Upper lobe of right lung (tissue), 1 donor: ENCODE measurements around the gene MCC. TPM values are rescaled to one million over a fixed set of nuclear protein-coding genes. Genes with fewer than 3 reads are reported as not detected.

ENCODE experiments used
- ATAC-seq: fragments of 200-7000 bp; cut with Tn5 transposase; one replicate; pipeline ENCODE4 v1.9.1; 2020; ENCODE audit warnings: mild to moderate bottlenecking, moderate library complexity
- DNase-seq: peaks from one replicate; pipeline ENCODE4 v3.0.0-alpha.2; 2020
- H3K27ac ChIP-seq: fragments of 200-600 bp; one replicate; pipeline ENCODE4 v1.8.0; 2022
- H3K27me3 ChIP-seq: fragments of 200-600 bp; one replicate; pipeline ENCODE4 v1.8.0; 2022; ENCODE audit warnings: mild to moderate bottlenecking
- H3K36me3 ChIP-seq: fragments of 200-600 bp; one replicate; pipeline ENCODE4 v1.8.0; 2022
- H3K4me1 ChIP-seq: fragments of 200-600 bp; one replicate; pipeline ENCODE4 v1.8.0; 2022
- H3K4me3 ChIP-seq: fragments of 200-600 bp; one replicate; pipeline ENCODE4 v1.8.0; 2022; ENCODE audit warnings: mild to moderate bottlenecking
- H3K9me3 ChIP-seq: fragments of 200-600 bp; one replicate; pipeline ENCODE4 v1.8.0; 2022
- CTCF ChIP-seq: fragments of 200-600 bp; IDR thresholded peaks from one replicate; pipeline ENCODE4 v1.8.0; 2022; ENCODE audit warnings: antibody characterized with exemption
- intact Hi-C: fragments of 100-400 bp; cut with DNase I; formaldehyde crosslinking; loops from one replicate; pipeline ENCODE4 v1.11.0; 2022
- total RNA-seq: library from RNA; stranded (reverse); fragmentation: NEBNext Ultra II Directional; extraction: Animal tissue kit (Norgen Biotek cat#: 25700); gene quantifications from one replicate; pipeline ENCODE4 v1.2.1, GENCODE V29; 2021
- donor health status: DM: no; HTN: yes; CAD: no; lungs with severe emphysema.

Gene MCC
- total RNA-seq, 1 donor from 2014 or later, result 18.6 TPM

GRCh38 chr5:113090336-113091106 is 397.7 kb downstream of the MCC start:
- no peak overlapping the region for H3K27ac ChIP-seq

GRCh38 chr5:113089653-113090335 is 398.5 kb downstream of the MCC start:
- Histone ChIP-seq H3K27me3 (no peaks in the 10 kb centered on the region), H3K36me3 (no peaks in the 10 kb centered on the region), H3K4me3 (no peak overlapping the region), H3K9me3 (no peaks in the 10 kb centered on the region), H3K27ac (no peak overlapping the region), H3K4me1 (no peaks in the 10 kb centered on the region)
- intact Hi-C loops, result no loop called here
- DNase-seq (no peak), ATAC-seq (no peak)
- TF ChIP-seq CTCF, result no peak

More at GRCh38 chr5:113090336-113091106, 397.7 kb downstream of the MCC start:
- Histone ChIP-seq H3K36me3 (no peaks in the 10 kb centered on the region), H3K4me3 (no peak overlapping the region), H3K27me3 (no peaks in the 10 kb centered on the region), H3K4me1 (no peaks in the 10 kb centered on the region), H3K9me3 (no peaks in the 10 kb centered on the region)
- no peak for DNase-seq
- no peak for TF ChIP-seq CTCF
- intact Hi-C loops, result no loop called here
- ATAC-seq, result no peak

GRCh38 chr5:113087976-113088514 is 400.2 kb downstream of the MCC start:
- Histone ChIP-seq H3K9me3 (no peaks in the 10 kb centered on the region), H3K36me3 (no peaks in the 10 kb centered on the region), H3K27me3 (no peaks in the 10 kb centered on the region), H3K27ac (no peak overlapping the region), H3K4me1 (no peaks in the 10 kb centered on the region), H3K4me3 (no peak overlapping the region)
- DNase-seq, result no peak
- intact Hi-C loops, result no loop called here
- ATAC-seq, result no peak
- no peak for TF ChIP-seq CTCF

GRCh38 chr5:113085880-113086409 is 402.3 kb downstream of the MCC start:
- no peak overlapping the region for H3K4me3 ChIP-seq
- intact Hi-C loops, result no loop called here
- no peak overlapping the region for H3K27ac ChIP-seq
- no peaks in the 10 kb centered on the region for H3K9me3 ChIP-seq
- peaks cover 12% of the 10 kb centered on the region for H3K36me3 ChIP-seq
- no peaks in the 10 kb centered on the region for H3K27me3 ChIP-seq
- DNase-seq (no peak), ATAC-seq (peak; percentile 54)
- no peaks in the 10 kb centered on the region for H3K4me1 ChIP-seq
- TF ChIP-seq CTCF, result no peak

- Histone ChIP-seq H3K4me1 (no peaks in the 10 kb centered on the region), H3K27me3 (no peaks in the 10 kb centered on the region), H3K4me3 (no peak overlapping the region), H3K9me3 (no peaks in the 10 kb centered on the region), H3K27ac (no peak overlapping the region), H3K36me3 (peaks cover 12% of the 10 kb centered on the region)
- intact Hi-C loops, result no loop called here
- no peak for TF ChIP-seq CTCF
- DNase-seq (no peak), ATAC-seq (no peak)
Measured at GRCh38 chr5:113085084-113085414, 403.2 kb downstream of the MCC start.
